ENCODE data around the gene CENPVL2.
"Not testable (repeated sequence)": the region's sequence is repeated elsewhere in the genome, so short reads cannot be mapped to it uniquely, and the experiment has no call there.

Gene CENPVL2

GRCh38 chrX:51665981-51666380, 16.6 kb downstream of the CENPVL2 start:
- in situ Hi-C loops (cut with MboI; ENCODE audit: low sequenced_read_pairs, unreplicated experiment), result no loop called here
- TF ChIP-seq, protein P1, sequence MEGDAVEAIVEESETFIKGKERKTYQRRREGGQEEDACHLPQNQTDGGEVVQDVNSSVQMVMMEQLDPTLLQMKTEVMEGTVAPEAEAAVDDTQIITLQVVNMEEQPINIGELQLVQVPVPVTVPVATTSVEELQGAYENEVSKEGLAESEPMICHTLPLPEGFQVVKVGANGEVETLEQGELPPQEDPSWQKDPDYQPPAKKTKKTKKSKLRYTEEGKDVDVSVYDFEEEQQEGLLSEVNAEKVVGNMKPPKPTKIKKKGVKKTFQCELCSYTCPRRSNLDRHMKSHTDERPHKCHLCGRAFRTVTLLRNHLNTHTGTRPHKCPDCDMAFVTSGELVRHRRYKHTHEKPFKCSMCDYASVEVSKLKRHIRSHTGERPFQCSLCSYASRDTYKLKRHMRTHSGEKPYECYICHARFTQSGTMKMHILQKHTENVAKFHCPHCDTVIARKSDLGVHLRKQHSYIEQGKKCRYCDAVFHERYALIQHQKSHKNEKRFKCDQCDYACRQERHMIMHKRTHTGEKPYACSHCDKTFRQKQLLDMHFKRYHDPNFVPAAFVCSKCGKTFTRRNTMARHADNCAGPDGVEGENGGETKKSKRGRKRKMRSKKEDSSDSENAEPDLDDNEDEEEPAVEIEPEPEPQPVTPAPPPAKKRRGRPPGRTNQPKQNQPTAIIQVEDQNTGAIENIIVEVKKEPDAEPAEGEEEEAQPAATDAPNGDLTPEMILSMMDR (IDR thresholded peaks at IDR 0.05; ENCODE audit: borderline replicate concordance, control extremely low read depth, extremely low read depth, insufficient read depth, missing control alignments), result no peak
- no peak for DNase-seq (ENCODE audit: low spot score)

DNA sequence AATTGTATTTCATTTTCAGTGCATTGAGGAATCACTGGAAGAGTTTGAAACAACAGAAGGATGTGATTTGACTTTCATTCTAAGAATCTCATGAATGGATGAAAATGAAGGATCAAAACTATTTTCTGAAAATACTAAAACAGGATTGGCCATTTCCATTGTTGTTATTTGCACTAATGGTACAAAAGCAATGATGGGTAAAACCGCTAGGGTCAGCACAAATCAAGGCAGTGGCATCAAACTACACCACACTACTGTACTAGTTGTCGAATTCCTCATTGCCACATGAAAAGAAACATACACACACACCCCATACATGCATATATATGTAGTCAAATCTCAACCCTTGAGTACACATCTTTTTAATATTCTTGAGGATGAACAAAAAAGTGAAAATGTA, 39.3 kb downstream of the CENPVL2 start:
- DNase-seq (ENCODE audit: low spot score), result no peak
- in situ Hi-C loops (cut with MboI; ENCODE audit: low sequenced_read_pairs, unreplicated experiment), result loop anchor here (25.0 kb wide), 1 partner anchor 594 kb away; no protein-coding TSS in a partner anchor
- TF ChIP-seq, protein P1 (IDR thresholded peaks at IDR 0.05; ENCODE audit: borderline replicate concordance, control extremely low read depth, extremely low read depth, insufficient read depth, missing control alignments), result no peak

- peak; percentile 44 for DNase-seq (ENCODE audit: low spot score)
- TF ChIP-seq, protein P1 (IDR thresholded peaks at IDR 0.05; ENCODE audit: borderline replicate concordance, control extremely low read depth, extremely low read depth, insufficient read depth, missing control alignments), result peak; percentile 32
- in situ Hi-C loops (cut with MboI; ENCODE audit: low sequenced_read_pairs, unreplicated experiment), result loop anchor here (25.0 kb wide), 1 partner anchor 596 kb away; no protein-coding TSS in a partner anchor
Observed at GRCh38 chrX:51641421-51642021, 41.1 kb downstream of the CENPVL2 start.

DNA sequence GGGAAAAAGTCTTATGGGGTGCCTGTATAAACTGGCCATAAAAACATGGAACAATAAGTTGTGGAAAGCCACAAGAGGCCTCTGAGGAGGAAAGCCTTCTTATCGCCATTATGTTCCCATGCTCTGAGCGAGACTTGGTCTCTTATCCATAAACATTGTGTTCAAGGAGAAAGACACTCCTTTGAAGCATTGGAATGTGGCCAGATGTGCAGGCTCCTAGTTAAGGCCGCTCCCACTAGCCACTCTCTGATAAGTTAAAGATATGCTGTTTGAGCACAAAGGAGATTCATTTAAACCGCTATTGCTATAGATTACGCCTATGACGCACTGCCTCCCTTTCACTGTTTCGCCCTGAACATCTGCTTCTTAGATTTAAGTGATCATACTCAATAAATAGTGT, 46.1 kb downstream of the CENPVL2 start:
- in situ Hi-C loops (cut with MboI; ENCODE audit: low sequenced_read_pairs, unreplicated experiment), result loop anchor here (25.0 kb wide), 1 partner anchor 601 kb away; no protein-coding TSS in a partner anchor
- not testable (repeated sequence) for DNase-seq (ENCODE audit: low spot score)
